Kidney epithelial cell (primary cell): ENCODE data around the gene ESD. TPM values are rescaled to one million over a fixed set of nuclear protein-coding genes. Genes with fewer than 3 reads are reported as not detected.

Experiments used
- DNase-seq: peaks from one replicate; pipeline ENCODE4 v3.0.0-alpha.2; 2010; ENCODE audit warnings: low read depth
- H3K27me3 ChIP-seq: 2 replicates; pipeline ENCODE4 v1.6.0; 2011; ENCODE audit warnings: low read length; ENCODE audit not compliant: control insufficient read depth, insufficient read depth
- H3K36me3 ChIP-seq: 2 replicates; pipeline ENCODE4 v1.5.1; 2011; ENCODE audit warnings: low read length; ENCODE audit not compliant: control insufficient read depth, insufficient read depth
- H3K4me3 ChIP-seq: 2 replicates; pipeline ENCODE4 v1.5.1; 2011; ENCODE audit warnings: low read depth, mild to moderate bottlenecking, control low read depth, low read length
- total RNA-seq: library from RNA; depleted of rRNA; stranded (reverse); fragments of >200 nt; gene quantifications from 2 replicates; pipeline ENCODE4 v1.2.3, GENCODE V29; 2015
- TF ChIP-seq, protein P1 (sequence below): IDR thresholded peaks from 2 replicates; pipeline ENCODE4 v1.5.1; 2011; ENCODE audit warnings: mild to moderate bottlenecking, moderate library complexity, low read length, control low read depth, inconsistent platforms; ENCODE audit not compliant: insufficient read depth, poor library complexity, severe bottlenecking

ESD gene
- total RNA-seq, 1 donor from 2014 or later, result 128 TPM

DNA sequence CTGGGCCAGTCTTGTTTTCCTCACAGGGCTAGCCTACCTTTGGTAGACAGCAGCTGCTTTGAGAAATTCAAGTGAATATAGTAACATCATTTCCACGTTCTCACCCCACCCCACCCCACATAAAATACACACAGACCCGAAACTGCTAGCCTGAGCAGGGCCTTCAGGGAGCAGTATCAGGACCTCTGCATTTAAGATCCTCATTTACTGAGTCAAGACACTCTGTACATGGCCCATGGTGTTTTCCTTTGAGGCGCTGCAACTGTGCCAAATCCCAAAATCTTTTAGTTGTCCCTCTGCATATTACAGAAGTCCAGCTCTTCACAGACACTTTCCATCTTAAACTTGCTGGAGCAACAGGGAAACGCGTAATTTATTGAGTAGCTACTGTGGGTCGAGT, 43.0 kb downstream of the ESD start:
- no peaks in the 10 kb centered on the region for H3K27me3 ChIP-seq
- H3K36me3 ChIP-seq, result peaks cover 3% of the 10 kb centered on the region
- H3K4me3 ChIP-seq, result no peak overlapping the region
- TF ChIP-seq, protein P1, sequence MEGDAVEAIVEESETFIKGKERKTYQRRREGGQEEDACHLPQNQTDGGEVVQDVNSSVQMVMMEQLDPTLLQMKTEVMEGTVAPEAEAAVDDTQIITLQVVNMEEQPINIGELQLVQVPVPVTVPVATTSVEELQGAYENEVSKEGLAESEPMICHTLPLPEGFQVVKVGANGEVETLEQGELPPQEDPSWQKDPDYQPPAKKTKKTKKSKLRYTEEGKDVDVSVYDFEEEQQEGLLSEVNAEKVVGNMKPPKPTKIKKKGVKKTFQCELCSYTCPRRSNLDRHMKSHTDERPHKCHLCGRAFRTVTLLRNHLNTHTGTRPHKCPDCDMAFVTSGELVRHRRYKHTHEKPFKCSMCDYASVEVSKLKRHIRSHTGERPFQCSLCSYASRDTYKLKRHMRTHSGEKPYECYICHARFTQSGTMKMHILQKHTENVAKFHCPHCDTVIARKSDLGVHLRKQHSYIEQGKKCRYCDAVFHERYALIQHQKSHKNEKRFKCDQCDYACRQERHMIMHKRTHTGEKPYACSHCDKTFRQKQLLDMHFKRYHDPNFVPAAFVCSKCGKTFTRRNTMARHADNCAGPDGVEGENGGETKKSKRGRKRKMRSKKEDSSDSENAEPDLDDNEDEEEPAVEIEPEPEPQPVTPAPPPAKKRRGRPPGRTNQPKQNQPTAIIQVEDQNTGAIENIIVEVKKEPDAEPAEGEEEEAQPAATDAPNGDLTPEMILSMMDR, result no peak
- no peak for DNase-seq

DNA sequence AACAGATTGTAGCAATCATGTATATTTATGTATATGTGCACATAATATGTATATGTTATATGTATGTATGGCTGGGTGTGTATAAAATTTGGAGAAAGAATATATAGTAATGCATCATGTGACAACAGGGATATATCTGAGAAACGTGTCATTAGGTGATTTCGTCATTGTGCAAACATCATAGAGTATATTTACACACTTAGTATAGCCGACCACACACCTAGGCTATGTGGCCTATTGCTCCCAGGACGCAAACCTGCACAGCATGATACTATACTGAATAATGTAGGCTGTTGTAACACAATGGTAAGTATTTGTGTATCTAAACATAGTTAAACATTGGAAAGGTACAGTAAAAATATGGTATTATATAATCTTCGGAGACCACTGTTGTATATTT, 43.8 kb downstream of the ESD start:
- H3K27me3 ChIP-seq, result no peaks in the 10 kb centered on the region
- no peak for DNase-seq
- TF ChIP-seq, protein P1, result no peak
- peaks cover 3% of the 10 kb centered on the region for H3K36me3 ChIP-seq
- no peak overlapping the region for H3K4me3 ChIP-seq

DNA sequence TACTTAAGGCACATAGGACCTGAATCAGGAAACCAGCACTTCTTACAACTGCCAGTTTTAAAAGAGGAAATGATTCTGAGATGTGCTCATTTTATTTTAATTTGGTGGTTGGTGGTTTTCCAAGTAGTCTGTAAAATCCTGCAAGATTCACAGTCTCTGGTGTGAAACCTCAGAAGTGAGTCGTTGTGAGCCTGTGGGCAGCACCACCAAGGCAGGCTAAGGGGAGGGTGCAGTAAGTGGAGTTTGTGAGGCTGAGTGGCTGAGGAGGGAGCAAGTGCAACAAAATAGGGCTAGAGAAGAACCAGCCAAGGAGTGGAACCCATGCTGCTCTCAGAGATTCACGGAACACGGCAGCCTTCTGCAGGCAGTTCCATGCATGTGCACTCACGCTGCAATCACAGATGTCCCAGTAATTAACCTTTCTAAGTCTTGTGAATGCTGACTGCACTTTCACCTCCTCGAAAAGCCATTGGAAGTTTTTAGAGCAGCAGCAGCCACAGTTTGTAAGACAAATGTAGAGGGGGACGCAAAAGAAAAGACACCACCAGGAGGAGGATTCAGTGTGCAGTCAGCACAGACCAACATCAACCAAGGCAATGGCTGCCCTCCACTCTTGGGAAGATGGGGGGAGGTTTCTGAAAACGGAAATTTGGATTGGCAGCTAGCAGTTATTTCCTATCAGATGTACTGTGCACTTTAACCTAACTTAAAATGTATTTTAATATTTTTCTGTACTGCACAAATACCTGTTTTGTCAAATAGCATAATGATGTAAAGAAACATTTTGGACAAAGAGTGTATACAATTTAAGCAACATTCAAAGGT, 44.9 kb downstream of the ESD start:
- TF ChIP-seq, protein P1, result no peak
- Histone ChIP-seq H3K4me3 (no peak overlapping the region), H3K27me3 (no peaks in the 10 kb centered on the region), H3K36me3 (peaks cover 4% of the 10 kb centered on the region)
- no peak for DNase-seq

DNA sequence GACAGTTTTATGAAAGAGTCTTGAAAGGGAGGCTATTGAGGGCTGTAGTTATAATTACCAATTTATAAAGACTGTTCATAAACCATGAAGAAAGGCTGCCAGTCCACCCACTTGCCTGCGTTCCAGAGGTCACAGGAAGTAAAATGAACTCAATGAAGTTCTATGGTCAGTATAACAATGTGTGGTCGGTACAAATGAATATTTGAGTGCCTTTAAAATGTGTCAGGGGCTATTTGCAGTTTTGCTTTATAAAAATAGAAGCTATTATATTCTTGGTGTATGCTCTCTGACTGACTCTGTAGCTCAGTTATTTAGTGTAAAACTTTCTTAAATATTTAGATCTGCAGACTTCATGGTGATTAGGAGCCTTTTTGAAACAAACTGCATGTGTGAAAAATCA, 47.0 kb downstream of the ESD start:
- Histone ChIP-seq H3K4me3 (no peak overlapping the region), H3K36me3 (peaks cover 4% of the 10 kb centered on the region), H3K27me3 (no peaks in the 10 kb centered on the region)
- TF ChIP-seq, protein P1, result no peak
- no peak for DNase-seq

DNA sequence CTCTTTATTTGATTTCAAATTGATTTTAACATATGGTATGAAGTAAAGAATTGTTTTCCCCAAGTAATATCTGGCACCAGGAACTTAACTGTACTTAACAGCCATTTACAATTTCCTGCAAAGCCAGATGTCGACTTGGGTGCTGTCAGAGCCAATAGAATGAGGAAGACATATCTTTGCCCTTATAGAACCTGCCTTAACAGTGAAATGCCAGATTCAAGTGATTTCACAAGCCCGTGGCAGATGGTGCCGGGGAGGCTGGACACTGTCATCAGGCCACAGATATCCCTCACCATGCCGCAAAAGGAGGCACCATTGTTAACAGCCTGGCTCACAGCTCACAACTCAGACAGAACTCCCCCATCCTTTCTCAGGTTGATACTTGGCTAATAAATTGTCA, 48.7 kb downstream of the ESD start:
- TF ChIP-seq, protein P1, result no peak
- Histone ChIP-seq H3K4me3 (no peak overlapping the region), H3K27me3 (no peaks in the 10 kb centered on the region), H3K36me3 (peaks cover 4% of the 10 kb centered on the region)
- DNase-seq, result no peak
